Stimulated activated CD8-positive, alpha-beta memory T cell treated with anti-CD3 and anti-CD28 coated beads, Interleukin-15, amount 100 ng/mL, for 4 hours (primary cell): ENCODE measurements around the gene NEMP1.
"Not testable (repeated sequence)": the region's sequence is repeated elsewhere in the genome, so short reads cannot be mapped to it uniquely, and the experiment has no call there.

ENCODE experiments used
- DNase-seq, 2 donors: peaks; one replicate each; pipeline ENCODE4 v3.0.0-alpha.2; 2020; ENCODE audit warnings: low read depth in 2 of 2

The NEMP1 gene

GRCh38 chr12:57029457-57029856 lies 49.1 kb downstream of the NEMP1 start:
- no peak for DNase-seq

- DNase-seq: no peak
These were observed 50.8 kb downstream of the NEMP1 start for GRCh38 chr12:57027805-57028153.

GRCh38 chr12:57027011-57027804 lies 51.4 kb downstream of the NEMP1 start:
- DNase-seq: no peak

- no peak for DNase-seq
These were observed 53.4 kb downstream of the NEMP1 start for GRCh38 chr12:57025196-57025595.

GRCh38 chr12:57022324-57022723 lies 56.3 kb downstream of the NEMP1 start:
- not testable (repeated sequence) for DNase-seq

- DNase-seq: no peak
These were observed 58.4 kb downstream of the NEMP1 start for GRCh38 chr12:57019983-57020719.

- no peak for DNase-seq
These were observed 59.7 kb downstream of the NEMP1 start for GRCh38 chr12:57018906-57019305.

GRCh38 chr12:57018353-57018752 lies 60.2 kb downstream of the NEMP1 start:
- not testable (repeated sequence) for DNase-seq

- DNase-seq: no peak
These were observed 62.2 kb downstream of the NEMP1 start, which contains the start of gene TAC3 for GRCh38 chr12:57016348-57016747. Gene TAC3, minus strand, starts transcription at chr12:57016529. Its CDS starts 732 bp downstream, at chr12:57015797.

GRCh38 chr12:57012600-57013465 lies 65.8 kb downstream of the NEMP1 start:
- no peak for DNase-seq

- DNase-seq: no peak
These were observed 66.9 kb downstream of the NEMP1 start for GRCh38 chr12:57011438-57012424.

GRCh38 chr12:57010627-57011247 lies 67.9 kb downstream of the NEMP1 start:
- DNase-seq: no peak

- no peak for DNase-seq
These were observed 68.5 kb downstream of the NEMP1 start for GRCh38 chr12:57009949-57010626.

GRCh38 chr12:57008178-57008577 lies 70.4 kb downstream of the NEMP1 start:
- no peak for DNase-seq

GRCh38 chr12:57006809-57007475 lies 71.6 kb downstream of the NEMP1 start:
- peak in 1 of 2 donors; percentile 15 for DNase-seq

GRCh38 chr12:57005980-57006808 lies 72.4 kb downstream of the NEMP1 start, which contains the start of gene ZBTB39:
Gene ZBTB39, minus strand, starts transcription at chr12:57006546. Its CDS starts 1,629 bp downstream, at chr12:57004917.
- DNase-seq: peak in 1 of 2 donors; percentile 48
